ENCODE measurements around the gene PIP4K2C. TPM values are rescaled to one million over a fixed set of nuclear protein-coding genes. Genes with fewer than 3 reads are reported as not detected.

PIP4K2C gene
- total RNA-seq, result 31.0 TPM
- long read RNA-seq, transcript PIP4K2C-201 (10 exons, 2,924 nt), result major isoform, 75 of 90 reads
- long read RNA-seq, partial matches to known transcripts, result 3 of 90 reads
- long read RNA-seq, other reads (novel, unspliced or antisense), result 11 of 90 reads

- Histone ChIP-seq H3K9me3 (no peaks in the 10 kb centered on the region), H3K27ac (peak within 1 kb of the TSS; percentile 78), H3K4me3 (peak within 1 kb of the TSS; percentile 94), H3K27me3 (no peaks in the 10 kb centered on the region), H3K4me1 (peaks cover 17% of the 10 kb centered on the region), H3K36me3 (peaks cover 11% of the 10 kb centered on the region)
- peak; percentile 93 for DNase-seq
- ATAC-seq, result peak; percentile 99
- intact Hi-C loops (cut with DNase I), result no loop called here
- TF ChIP-seq CTCF (IDR thresholded peaks at IDR 0.05), result no peak
Observed at GRCh38 chr12:57590864-57591781, at the start of gene PIP4K2C. Gene PIP4K2C, plus strand, starts transcription at chr12:57591192. Its CDS starts 98 bp downstream, at chr12:57591290.

GRCh38 chr12:57541717-57542116 lies 49.3 kb upstream of the PIP4K2C start:
- Histone ChIP-seq H3K4me1 (peaks cover 9% of the 10 kb centered on the region), H3K9me3 (no peaks in the 10 kb centered on the region), H3K27ac (no peak overlapping the region), H3K36me3 (peaks cover 42% of the 10 kb centered on the region), H3K4me3 (no peak overlapping the region), H3K27me3 (no peaks in the 10 kb centered on the region)
- no peak for TF ChIP-seq CTCF (IDR thresholded peaks at IDR 0.05)
- no peak for ATAC-seq
- intact Hi-C loops (cut with DNase I), result no loop called here
- peak; percentile 2 for DNase-seq

- DNase-seq (no peak), ATAC-seq (no peak)
- peaks cover 7% of the 10 kb centered on the region for H3K27me3 ChIP-seq
- H3K27ac ChIP-seq, result no peak overlapping the region
- H3K9me3 ChIP-seq, result no peaks in the 10 kb centered on the region
- no peak for TF ChIP-seq CTCF (IDR thresholded peaks at IDR 0.05)
- no peak overlapping the region for H3K4me3 ChIP-seq
- H3K36me3 ChIP-seq, result peaks cover 30% of the 10 kb centered on the region
- peaks cover 9% of the 10 kb centered on the region for H3K4me1 ChIP-seq
- intact Hi-C loops (cut with DNase I), result no loop called here
Observed at GRCh38 chr12:57543581-57543980, 47.4 kb upstream of the PIP4K2C start.

- Histone ChIP-seq H3K4me3 (peak overlapping the region; percentile 87), H3K27ac (peak overlapping the region; percentile 87), H3K27me3 (peaks cover 27% of the 10 kb centered on the region), H3K4me1 (peaks cover 13% of the 10 kb centered on the region), H3K36me3 (peaks cover 18% of the 10 kb centered on the region), H3K9me3 (no peaks in the 10 kb centered on the region)
- TF ChIP-seq CTCF (IDR thresholded peaks at IDR 0.05), result no peak
- peak; percentile 16 for DNase-seq
- intact Hi-C loops (cut with DNase I), result no loop called here
- peak; percentile 1 for ATAC-seq
Observed at GRCh38 chr12:57545809-57546437, 45.1 kb upstream of the PIP4K2C start.

- Histone ChIP-seq H3K9me3 (no peaks in the 10 kb centered on the region), H3K4me1 (peaks cover 13% of the 10 kb centered on the region), H3K27ac (peak within 1 kb of the TSS; percentile 87), H3K27me3 (peaks cover 27% of the 10 kb centered on the region), H3K4me3 (peak within 1 kb of the TSS; percentile 87), H3K36me3 (peaks cover 10% of the 10 kb centered on the region)
- ATAC-seq, result peak; percentile 97
- intact Hi-C loops (cut with DNase I), result no loop called here
- DNase-seq, result peak; percentile 96
- TF ChIP-seq CTCF (IDR thresholded peaks at IDR 0.05), result peak; percentile 8
Observed at GRCh38 chr12:57546438-57547287, 44.3 kb upstream of the PIP4K2C start, which contains the start of gene DCTN2. Gene DCTN2, minus strand, starts transcription at chr12:57547192. Its CDS starts 129 bp downstream, at chr12:57547063.
